Measurements from ENCODE around the gene SUCO. TPM values are rescaled to one million over a fixed set of nuclear protein-coding genes. Genes with fewer than 3 reads are reported as not detected.

Gene SUCO
- polyA plus RNA-seq, 10 donors = 27.8 to 46.6 (median 34.8) TPM

DNA sequence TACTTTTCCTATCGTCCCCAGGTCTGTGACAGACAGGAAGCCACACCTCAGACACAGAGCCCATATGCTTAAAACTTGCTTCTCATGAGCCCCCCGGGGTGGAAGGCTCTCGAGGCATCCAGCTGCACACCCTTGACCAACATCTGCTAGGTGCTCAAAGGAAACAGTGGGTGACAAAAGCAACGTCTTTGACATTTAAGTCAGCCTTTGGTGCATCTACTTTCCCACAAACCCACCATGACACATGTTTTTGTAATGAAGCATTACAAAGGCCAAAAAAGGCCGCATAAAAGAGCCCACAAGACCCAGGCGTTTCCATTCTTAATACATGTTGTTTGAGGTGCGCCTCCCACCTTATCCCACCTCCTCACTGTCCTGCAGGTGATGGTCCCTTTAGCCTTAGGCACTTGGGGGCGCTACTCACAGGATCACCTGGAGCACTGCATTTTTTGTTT lies 114.2 kb downstream of the SUCO start:
- no peak for DNase-seq

DNA sequence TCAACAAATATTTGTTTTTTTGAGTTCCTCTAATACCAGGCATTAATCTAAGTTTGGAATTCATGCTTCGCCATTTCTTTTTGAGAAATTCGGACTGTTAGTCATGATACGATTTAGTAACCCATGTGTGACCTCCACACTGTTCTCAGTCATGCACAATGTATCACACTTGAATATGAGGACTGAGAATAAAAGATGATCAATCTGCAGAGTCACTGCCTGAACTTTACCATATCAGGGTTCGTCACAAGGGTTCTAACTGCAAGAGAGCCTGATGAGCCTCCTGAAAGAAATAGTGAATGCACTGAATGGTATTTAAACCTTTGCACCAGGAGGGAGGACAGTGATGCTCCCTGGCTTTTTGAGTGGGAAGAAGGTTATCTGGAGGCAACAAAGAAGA lies 115.0 kb downstream of the SUCO start:
- DNase-seq = no peak

DNA sequence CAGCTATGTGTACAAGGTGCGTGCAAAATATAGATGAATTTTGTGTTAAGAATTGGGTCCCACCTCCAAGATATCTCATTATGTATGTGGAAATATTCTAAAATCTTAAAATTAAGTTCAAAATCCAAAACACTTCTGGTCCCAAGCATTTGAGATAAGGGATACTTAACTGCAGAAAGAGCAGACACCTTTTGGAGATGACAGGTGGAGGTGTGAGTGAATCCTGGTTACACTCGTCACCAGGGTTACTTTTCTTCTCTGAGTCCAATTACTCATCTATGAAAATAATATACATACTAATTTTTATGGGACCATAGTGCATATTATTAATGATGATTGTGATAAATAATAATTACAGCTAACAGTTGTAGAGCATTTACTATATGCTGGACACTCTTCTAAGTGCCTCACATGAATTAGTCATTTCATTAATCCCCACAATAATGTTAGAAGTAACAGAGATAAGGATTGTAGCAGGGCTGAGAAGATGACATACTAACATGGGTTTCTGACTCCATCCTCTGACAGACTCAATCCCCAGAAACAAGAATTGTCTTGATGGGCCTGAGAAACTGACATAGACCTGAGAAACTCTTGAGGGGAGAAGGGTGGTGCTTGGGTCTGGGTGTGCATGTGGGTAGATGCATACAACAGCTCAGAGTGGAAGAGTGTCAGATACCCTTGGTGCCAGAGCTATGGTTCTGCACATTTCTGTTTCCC lies 117.7 kb downstream of the SUCO start:
- DNase-seq = no peak

DNA sequence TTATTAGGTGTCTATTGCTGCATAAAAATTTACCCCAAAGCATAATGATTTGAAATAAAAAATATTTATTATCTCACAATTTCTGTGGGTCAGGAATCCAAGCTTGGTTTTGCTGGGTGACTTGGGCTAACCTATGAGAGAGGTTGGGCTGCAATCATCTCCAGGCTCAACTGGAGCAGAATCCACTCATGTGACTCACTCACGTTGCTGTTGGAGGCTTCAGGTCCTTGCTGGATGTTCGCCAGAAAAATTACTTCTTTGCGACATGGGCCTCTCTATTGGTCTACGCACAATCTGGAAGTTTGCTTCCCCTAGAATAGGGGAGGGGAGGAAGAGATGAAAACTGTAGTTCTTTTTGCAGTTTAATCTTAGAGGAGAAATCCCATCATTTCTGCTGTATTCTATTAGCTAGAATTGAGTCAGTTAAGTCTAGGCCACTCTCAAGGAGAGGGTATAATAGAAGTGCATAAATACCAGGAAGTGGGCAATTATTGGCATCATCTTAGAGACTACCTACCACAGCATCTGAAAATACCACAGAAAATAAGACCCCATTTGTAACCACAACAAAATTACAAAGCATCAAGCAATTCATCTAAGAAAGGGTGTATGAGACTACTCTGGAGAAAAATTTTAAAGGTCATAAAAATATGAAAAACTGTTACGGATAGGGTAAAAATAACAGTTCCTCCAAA lies 120.2 kb downstream of the SUCO start:
- DNase-seq = no peak

DNA sequence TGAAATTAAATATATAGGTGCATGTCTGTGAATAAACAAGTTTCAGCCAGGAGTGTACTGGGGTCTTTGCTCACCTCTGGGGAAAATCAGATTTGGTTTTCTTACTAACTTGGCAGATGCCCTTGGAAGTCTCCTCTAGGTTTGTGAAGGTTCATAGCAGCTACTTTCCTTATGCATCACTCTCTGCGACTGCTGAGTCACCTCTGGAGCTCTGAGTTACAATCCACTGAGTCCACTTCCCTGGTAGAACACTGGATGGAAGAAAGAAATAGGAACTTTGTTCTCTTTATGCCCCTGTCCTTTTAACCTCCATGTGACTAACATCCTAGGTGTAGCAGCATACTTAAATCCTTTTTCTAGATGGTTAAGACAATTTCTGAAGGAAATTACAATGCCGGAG lies 121.6 kb downstream of the SUCO start:
- DNase-seq = peak in 1 of 3 donors; percentile 45

DNA sequence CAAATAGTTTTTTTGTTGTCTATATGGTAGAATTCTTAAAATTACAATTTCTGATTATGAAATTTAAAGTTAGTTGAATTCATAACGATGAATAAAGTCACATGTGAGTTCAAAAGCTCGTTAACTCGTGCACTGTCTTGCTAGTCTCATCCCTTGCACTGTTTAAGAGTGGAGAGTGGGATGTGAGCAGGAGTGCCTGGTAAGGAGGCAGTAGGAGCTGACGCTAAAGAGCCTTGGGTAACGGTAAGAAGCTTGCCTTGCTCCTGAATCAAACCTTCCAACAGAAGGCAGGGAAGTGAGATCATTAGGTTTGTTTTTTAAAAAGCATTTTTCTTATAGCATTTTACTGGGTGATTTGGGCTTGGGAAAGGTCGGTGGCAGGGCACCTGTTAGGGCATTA lies 123.6 kb downstream of the SUCO start:
- DNase-seq = no peak

DNA sequence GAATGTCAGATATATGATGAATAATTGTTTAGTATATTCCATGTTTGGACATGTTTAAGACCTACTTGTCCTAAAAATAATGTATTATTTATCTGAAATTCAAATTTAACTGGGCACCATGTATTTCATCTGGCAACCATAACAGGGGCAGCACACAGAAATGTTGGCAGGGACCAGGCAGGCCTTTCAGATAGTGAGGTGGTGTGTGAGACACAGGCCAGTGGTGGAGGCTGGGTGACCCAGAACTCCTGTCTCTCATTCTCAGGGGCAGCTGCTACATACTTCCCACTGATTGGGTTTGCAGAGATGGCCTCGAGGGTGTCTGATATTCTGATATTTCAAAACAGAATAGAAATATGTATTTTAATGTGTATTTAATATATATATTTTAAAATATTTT lies 124.6 kb downstream of the SUCO start:
- no peak for DNase-seq

DNA sequence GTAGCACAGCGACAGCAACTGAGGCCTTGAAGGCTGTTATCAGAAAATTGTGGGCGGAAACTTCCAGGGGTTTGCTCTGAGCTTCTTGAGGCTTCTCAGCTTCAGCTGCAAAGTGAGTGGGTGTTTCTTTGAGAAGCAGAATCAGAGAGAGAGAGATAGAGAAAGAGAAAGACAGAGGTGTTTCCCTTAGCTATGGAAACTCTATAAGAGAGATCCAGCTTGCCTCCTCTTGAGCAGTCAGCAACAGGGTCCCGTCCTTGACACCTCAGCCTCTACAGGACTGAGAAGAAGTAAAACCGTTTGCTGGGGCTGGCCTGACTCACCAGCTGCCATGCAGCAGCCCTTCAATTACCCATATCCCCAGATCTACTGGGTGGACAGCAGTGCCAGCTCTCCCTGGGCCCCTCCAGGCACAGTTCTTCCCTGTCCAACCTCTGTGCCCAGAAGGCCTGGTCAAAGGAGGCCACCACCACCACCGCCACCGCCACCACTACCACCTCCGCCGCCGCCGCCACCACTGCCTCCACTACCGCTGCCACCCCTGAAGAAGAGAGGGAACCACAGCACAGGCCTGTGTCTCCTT lies 126.0 kb downstream of the SUCO start, which contains the start of gene FASLG:
Gene FASLG, plus strand, starts transcription at position 233 of the 583 bp plus-strand sequence. Its CDS starts 99 bp downstream, at position 332.
- no peak for DNase-seq

DNA sequence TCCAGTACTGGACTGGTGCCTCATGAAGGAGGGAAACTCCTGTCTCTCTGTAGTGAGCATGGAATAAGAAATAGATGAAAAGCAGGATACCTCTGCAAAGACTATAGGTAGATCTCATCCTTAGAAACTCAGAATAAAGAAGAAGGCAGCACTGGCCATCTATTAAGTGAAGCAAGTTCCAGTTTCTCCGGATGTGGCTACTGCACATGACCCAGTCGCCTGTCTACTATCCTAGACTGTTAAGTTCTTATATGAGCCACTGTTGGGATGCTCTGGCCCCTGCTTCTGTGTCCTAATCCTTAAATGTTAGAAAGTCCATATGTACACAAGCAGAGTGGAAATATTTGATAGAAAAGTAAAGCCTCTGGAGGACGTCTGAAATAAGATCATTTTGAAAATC lies 128.2 kb downstream of the SUCO start:
- DNase-seq = no peak

Other genes starting within 250 kb of the SUCO start
- gene C1orf105, start 112.5 kb upstream of the SUCO start, polyA plus RNA-seq (ENCODE audit: insufficient read length in 10 of 10) = 100 to 1,000 TPM in 5 of 10 donors, 10 to 100 TPM in 5; 65.5 to 154 (median 104) TPM
- gene PIGC, start 89.1 kb upstream of the SUCO start, polyA plus RNA-seq (ENCODE audit: insufficient read length in 10 of 10) = 10 to 100 TPM; 22.2 to 30.5 (median 26.6) TPM
- gene FASLG, start 126.0 kb downstream of the SUCO start, polyA plus RNA-seq (ENCODE audit: insufficient read length in 10 of 10) = under 1 TPM in 6 of 10 donors, not detected in 4; 0.10 to 0.29 (median 0.18) TPM